Upper lobe of right lung (tissue), 1 donor: ENCODE results near the gene FAM168B. TPM values are rescaled to one million over a fixed set of nuclear protein-coding genes. Genes with fewer than 3 reads are reported as not detected.
A peak's percentile ranks its signal among the peaks of the same experiment; 100 is the strongest.

Experiments used
- ATAC-seq: fragments of 200-7000 bp; cut with Tn5 transposase; one replicate; pipeline ENCODE4 v1.9.1; 2020; ENCODE audit warnings: mild to moderate bottlenecking, moderate library complexity
- DNase-seq: peaks from one replicate; pipeline ENCODE4 v3.0.0-alpha.2; 2020
- H3K27ac ChIP-seq: fragments of 200-600 bp; one replicate; pipeline ENCODE4 v1.8.0; 2022
- H3K27me3 ChIP-seq: fragments of 200-600 bp; one replicate; pipeline ENCODE4 v1.8.0; 2022; ENCODE audit warnings: mild to moderate bottlenecking
- H3K36me3 ChIP-seq: fragments of 200-600 bp; one replicate; pipeline ENCODE4 v1.8.0; 2022
- H3K4me1 ChIP-seq: fragments of 200-600 bp; one replicate; pipeline ENCODE4 v1.8.0; 2022
- H3K4me3 ChIP-seq: fragments of 200-600 bp; one replicate; pipeline ENCODE4 v1.8.0; 2022; ENCODE audit warnings: mild to moderate bottlenecking
- H3K9me3 ChIP-seq: fragments of 200-600 bp; one replicate; pipeline ENCODE4 v1.8.0; 2022
- CTCF ChIP-seq: fragments of 200-600 bp; IDR thresholded peaks from one replicate; pipeline ENCODE4 v1.8.0; 2022; ENCODE audit warnings: antibody characterized with exemption
- intact Hi-C: fragments of 100-400 bp; cut with DNase I; formaldehyde crosslinking; loops from one replicate; pipeline ENCODE4 v1.11.0; 2022
- total RNA-seq: library from RNA; stranded (reverse); fragmentation: NEBNext Ultra II Directional; extraction: Animal tissue kit (Norgen Biotek cat#: 25700); gene quantifications from one replicate; pipeline ENCODE4 v1.2.1, GENCODE V29; 2021
- donor health status: DM: no; HTN: yes; CAD: no; lungs with severe emphysema.

Gene FAM168B
- total RNA-seq, 1 donor from 2014 or later = 77.8 TPM

- H3K27ac ChIP-seq = peak overlapping the region; percentile 24
- H3K9me3 ChIP-seq = no peaks in the 10 kb centered on the region
- DNase-seq = peak; percentile 57
- H3K27me3 ChIP-seq = peaks cover 13% of the 10 kb centered on the region
- no peak for TF ChIP-seq CTCF
- intact Hi-C loops = no loop called here
- H3K4me3 ChIP-seq = no peak overlapping the region
- no peaks in the 10 kb centered on the region for H3K4me1 ChIP-seq
- H3K36me3 ChIP-seq = no peaks in the 10 kb centered on the region
- ATAC-seq = no peak
These were observed 62.7 kb downstream of the FAM168B start for GRCh38 chr2:131030478-131030971.

GRCh38 chr2:131029812-131030211 is 63.4 kb downstream of the FAM168B start:
- Histone ChIP-seq H3K4me3 (no peak overlapping the region), H3K4me1 (no peaks in the 10 kb centered on the region), H3K36me3 (no peaks in the 10 kb centered on the region), H3K27ac (no peak overlapping the region), H3K9me3 (no peaks in the 10 kb centered on the region), H3K27me3 (peaks cover 8% of the 10 kb centered on the region)
- DNase-seq = peak; percentile 29
- ATAC-seq = no peak
- no peak for TF ChIP-seq CTCF
- intact Hi-C loops = no loop called here

- no peak overlapping the region for H3K4me3 ChIP-seq
- H3K27me3 ChIP-seq = no peaks in the 10 kb centered on the region
- H3K36me3 ChIP-seq = no peaks in the 10 kb centered on the region
- no peak for ATAC-seq
- H3K4me1 ChIP-seq = no peaks in the 10 kb centered on the region
- no peak overlapping the region for H3K27ac ChIP-seq
- intact Hi-C loops = no loop called here
- TF ChIP-seq CTCF = no peak
- DNase-seq = peak; percentile 42
- H3K9me3 ChIP-seq = no peaks in the 10 kb centered on the region
These were observed 65.4 kb downstream of the FAM168B start for GRCh38 chr2:131027566-131028528.

- no peaks in the 10 kb centered on the region for H3K36me3 ChIP-seq
These were observed 66.3 kb downstream of the FAM168B start for GRCh38 chr2:131026919-131027318.

GRCh38 chr2:131023758-131024157 is 69.5 kb downstream of the FAM168B start:
- DNase-seq (no peak), ATAC-seq (no peak)
- intact Hi-C loops = no loop called here
- TF ChIP-seq CTCF = no peak
- H3K27ac ChIP-seq = no peak overlapping the region
- H3K36me3 ChIP-seq = no peaks in the 10 kb centered on the region
- no peaks in the 10 kb centered on the region for H3K4me1 ChIP-seq
- H3K9me3 ChIP-seq = no peaks in the 10 kb centered on the region
- no peak overlapping the region for H3K4me3 ChIP-seq
- H3K27me3 ChIP-seq = no peaks in the 10 kb centered on the region

More at GRCh38 chr2:131026919-131027318, 66.3 kb downstream of the FAM168B start:
- ATAC-seq (no peak), DNase-seq (peak; percentile 39)
- no peaks in the 10 kb centered on the region for H3K27me3 ChIP-seq
- intact Hi-C loops = no loop called here
- no peaks in the 10 kb centered on the region for H3K4me1 ChIP-seq
- no peak for TF ChIP-seq CTCF
- no peak overlapping the region for H3K27ac ChIP-seq
- no peaks in the 10 kb centered on the region for H3K9me3 ChIP-seq
- no peak overlapping the region for H3K4me3 ChIP-seq
